ENCODE measurements around the gene ACSL6.

The ACSL6 gene

DNA sequence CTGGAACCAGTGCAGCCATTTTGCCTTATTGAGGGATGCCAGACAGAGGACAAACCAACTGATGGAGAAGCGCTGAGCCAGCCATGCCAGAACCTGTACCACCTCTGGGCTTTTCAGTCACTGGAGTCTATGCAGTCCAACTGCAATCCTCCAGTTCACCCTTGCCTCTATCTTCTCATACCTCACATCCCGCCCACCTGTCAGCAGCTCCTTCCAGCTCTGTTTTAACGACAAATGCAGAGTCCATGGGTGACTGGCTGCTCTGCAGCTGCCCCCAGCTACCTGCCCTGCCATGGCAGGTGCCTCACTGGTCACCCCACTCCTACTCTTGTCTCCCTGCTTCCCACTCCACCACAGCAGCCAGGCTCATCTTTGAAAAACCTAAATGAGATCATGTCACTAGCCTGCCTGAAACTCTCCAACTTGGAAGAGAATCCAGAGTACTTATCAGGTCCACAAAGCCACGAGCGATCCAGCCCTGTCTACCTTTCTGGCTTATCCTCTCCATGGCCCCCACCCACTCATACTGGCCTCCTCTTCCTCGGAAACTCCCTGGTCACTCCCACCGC, 14.0 kb upstream of the ACSL6 start:
- TF ChIP-seq, protein P1, sequence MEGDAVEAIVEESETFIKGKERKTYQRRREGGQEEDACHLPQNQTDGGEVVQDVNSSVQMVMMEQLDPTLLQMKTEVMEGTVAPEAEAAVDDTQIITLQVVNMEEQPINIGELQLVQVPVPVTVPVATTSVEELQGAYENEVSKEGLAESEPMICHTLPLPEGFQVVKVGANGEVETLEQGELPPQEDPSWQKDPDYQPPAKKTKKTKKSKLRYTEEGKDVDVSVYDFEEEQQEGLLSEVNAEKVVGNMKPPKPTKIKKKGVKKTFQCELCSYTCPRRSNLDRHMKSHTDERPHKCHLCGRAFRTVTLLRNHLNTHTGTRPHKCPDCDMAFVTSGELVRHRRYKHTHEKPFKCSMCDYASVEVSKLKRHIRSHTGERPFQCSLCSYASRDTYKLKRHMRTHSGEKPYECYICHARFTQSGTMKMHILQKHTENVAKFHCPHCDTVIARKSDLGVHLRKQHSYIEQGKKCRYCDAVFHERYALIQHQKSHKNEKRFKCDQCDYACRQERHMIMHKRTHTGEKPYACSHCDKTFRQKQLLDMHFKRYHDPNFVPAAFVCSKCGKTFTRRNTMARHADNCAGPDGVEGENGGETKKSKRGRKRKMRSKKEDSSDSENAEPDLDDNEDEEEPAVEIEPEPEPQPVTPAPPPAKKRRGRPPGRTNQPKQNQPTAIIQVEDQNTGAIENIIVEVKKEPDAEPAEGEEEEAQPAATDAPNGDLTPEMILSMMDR (conservative IDR thresholded peaks at IDR 0.05) = no peak
- H3K27ac ChIP-seq = no peak overlapping the region

DNA sequence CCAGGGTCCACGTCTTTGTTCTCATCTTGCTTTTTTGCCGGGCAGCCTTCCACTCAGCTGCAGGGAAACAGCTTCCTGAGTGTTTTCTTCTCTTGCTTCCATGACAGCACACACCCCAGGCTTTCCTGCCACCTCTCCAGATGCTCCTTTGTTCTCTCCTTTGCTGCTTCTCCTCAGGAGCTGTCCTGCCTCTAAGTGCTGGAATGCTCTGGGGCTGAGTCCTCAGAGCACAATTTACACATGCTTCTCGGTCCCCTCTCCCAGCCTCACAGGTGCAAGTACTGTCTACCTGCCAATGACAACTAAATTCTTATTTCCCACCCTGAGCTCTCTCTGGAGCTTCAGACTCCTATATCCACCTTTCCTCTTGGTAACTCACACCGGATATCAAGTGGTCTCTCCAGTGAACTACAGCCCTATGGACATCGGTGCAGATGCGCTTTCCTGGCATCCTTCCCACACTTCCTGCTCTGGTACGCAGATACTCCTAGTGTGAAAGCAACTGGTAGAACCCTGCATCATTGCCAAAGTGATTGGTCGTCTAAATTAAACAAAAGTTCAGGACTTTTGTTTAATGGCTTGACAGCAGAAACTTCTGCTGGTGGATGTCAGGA, 13.4 kb upstream of the ACSL6 start:
- TF ChIP-seq, protein P1 (conservative IDR thresholded peaks at IDR 0.05) = no peak
- H3K27ac ChIP-seq = no peak overlapping the region

DNA sequence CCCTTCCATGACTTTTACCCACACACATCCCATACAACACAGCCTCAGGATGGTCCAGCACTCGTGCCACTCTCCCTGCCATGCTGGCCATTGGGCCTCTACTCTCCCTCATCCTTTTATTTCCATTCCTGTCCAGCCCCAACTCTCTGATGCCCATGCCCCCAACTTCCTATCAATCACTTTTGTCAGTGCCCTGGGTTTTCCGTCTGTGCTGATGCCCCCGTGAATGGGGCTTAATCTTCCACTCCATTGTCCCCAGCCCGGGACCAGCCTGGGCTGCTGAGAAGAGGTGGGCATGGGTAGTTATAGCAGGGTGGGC, 12.6 kb upstream of the ACSL6 start:
- H3K27ac ChIP-seq = no peak overlapping the region
- TF ChIP-seq, protein P1 (conservative IDR thresholded peaks at IDR 0.05) = no peak

DNA sequence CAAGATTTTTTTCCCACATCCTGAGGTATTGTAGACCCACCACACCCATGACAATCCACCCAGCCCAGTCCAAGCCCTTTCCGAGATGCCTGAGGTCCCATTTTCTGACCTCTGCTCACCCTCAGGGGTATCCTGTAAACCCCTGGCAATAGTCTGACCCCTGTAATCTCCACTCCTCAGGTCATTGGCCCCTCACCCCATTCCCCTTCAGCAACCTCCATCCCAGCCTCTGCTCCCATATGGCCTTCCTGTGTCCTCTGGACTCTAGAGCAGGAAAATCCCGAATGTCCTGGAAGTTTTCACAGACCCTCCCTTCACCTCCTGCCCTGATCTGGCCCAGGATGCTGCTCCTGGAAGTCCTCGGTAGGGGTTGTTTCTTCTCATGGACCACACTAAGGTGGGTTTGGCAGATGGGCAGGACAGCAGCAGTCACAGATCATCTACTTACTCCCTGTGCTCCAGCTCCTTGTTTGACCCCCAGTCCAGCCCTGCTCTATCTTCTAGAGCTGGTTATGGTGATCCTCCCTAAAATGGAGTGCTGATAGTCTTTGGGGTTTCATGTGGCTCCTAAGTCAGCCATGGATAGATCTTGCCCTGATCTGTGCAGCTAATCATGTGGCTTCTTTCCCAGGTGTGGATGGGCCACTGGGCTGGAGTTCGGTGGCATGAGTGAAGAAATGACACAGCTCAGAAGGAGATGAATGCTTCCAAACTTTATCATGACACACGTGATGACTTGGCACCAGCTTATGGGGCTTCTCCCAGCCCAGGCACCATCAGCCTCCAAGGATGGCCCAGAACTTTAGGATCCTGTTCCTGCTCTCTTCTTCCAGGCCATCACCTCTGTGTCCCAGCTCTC, 12.0 kb upstream of the ACSL6 start:
- TF ChIP-seq, protein P1 (conservative IDR thresholded peaks at IDR 0.05) = no peak
- no peak overlapping the region for H3K27ac ChIP-seq

DNA sequence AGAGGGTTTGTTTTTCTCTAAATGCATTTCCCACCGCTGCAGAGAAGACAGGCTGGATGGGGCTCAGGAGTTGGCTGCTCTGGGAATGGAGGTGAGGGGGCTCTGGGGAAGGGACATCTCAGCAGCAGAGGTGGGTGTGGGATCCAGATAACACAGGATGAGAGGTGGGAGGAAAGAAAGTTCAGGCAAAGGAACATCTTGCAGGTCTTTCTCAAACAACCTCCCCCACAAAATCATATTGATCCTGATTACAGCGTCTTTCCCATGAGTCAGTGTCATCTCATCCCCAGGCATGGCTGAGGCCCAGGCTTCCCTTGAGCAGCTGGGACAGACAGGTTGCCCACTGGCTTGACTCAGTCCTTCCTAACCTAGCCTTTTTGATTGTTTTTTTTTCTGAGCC, 11.3 kb upstream of the ACSL6 start:
- TF ChIP-seq, protein P1 (conservative IDR thresholded peaks at IDR 0.05) = no peak
- H3K27ac ChIP-seq = no peak overlapping the region

DNA sequence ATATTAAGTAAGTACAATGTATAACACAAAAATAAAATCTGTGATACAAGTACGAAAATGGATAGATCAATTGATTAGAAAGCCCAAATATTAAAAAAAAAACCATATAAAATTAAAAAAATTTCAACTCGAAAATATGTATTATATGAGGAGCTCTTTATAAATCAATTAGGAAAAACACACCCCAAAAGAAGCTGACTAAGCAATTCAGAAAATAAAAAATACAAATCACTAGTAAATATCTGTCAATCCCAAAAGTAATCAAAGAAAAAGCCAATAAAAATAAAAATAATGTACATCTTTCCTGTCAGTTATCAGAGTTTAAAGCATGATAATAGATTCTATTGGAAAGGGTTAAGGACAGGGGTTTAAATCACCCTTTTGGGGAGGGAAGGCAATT, 10.2 kb upstream of the ACSL6 start:
- TF ChIP-seq, protein P1 (conservative IDR thresholded peaks at IDR 0.05) = no peak
- H3K27ac ChIP-seq = peak overlapping the region; percentile 81

DNA sequence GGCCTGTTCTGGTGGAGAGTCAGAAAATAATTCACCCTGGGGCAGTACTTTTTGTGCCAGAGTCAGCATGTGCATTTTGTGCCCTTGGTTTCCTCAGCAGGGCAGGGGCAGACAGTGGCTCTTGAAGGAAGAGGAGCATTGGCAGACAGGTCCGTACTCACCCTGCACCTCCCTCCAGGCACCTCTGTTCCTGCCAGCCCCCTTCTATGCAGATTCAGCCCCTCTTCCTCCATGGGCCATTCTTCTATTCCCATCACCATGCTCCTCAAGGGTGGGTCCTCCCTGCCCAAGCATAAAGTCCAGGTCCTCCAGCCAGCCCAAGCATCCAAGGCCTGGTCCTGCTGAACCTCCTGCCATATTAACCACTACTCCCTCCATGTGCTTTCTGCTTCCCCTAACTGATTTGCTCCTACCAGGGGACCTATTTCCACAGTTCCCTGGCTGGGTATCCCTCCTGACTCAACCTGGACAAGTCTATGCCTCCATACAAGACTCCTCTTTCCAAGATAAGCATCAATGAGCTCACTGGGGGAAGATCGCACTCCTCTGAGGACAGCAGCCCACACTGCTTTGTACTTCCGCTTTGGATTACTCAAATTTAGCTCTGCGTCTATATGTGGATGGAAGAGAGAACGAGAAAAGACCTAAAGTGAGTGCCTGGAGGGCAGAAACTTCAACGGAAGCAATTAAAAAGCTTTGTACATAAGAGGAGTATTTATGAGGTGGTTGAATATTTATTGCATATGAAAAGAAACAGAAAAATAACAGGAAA, 9.3 kb upstream of the ACSL6 start:
- H3K27ac ChIP-seq = peak overlapping the region; percentile 81
- TF ChIP-seq, protein P1 (conservative IDR thresholded peaks at IDR 0.05) = no peak

Measured in VCaP (cell line).